ENCODE data around the gene GATAD1. TPM values are rescaled to one million over a fixed set of nuclear protein-coding genes. Genes with fewer than 3 reads are reported as not detected.
A peak's percentile ranks its signal among the peaks of the same experiment; 100 is the strongest.

Gene GATAD1
- total RNA-seq, 1 donor = 23.3 TPM

GRCh38 chr7:92485267-92485892 is 38.1 kb downstream of the GATAD1 start:
- H3K4me3 ChIP-seq (ENCODE audit: low read depth, low read length) = no peak overlapping the region
- DNase-seq (ENCODE audit: low read depth) = no peak
- no peak for TF ChIP-seq CTCF (IDR thresholded peaks at IDR 0.05; ENCODE audit: insufficient read depth, low read depth, low read length)

GRCh38 chr7:92485974-92486373 is 38.7 kb downstream of the GATAD1 start:
- no peak overlapping the region for H3K4me3 ChIP-seq (ENCODE audit: low read depth, low read length)
- no peak for TF ChIP-seq CTCF (IDR thresholded peaks at IDR 0.05; ENCODE audit: insufficient read depth, low read depth, low read length)
- no peak for DNase-seq (ENCODE audit: low read depth)

GRCh38 chr7:92487804-92488203 is 40.5 kb downstream of the GATAD1 start:
- no peak overlapping the region for H3K4me3 ChIP-seq (ENCODE audit: low read depth, low read length)
- no peak for TF ChIP-seq CTCF (IDR thresholded peaks at IDR 0.05; ENCODE audit: insufficient read depth, low read depth, low read length)
- no peak for DNase-seq (ENCODE audit: low read depth)

GRCh38 chr7:92489634-92490033 is 42.4 kb downstream of the GATAD1 start:
- no peak overlapping the region for H3K4me3 ChIP-seq (ENCODE audit: low read depth, low read length)
- peak; percentile 2 for DNase-seq (ENCODE audit: low read depth)
- no peak for TF ChIP-seq CTCF (IDR thresholded peaks at IDR 0.05; ENCODE audit: insufficient read depth, low read depth, low read length)

GRCh38 chr7:92496876-92497275 is 49.6 kb downstream of the GATAD1 start:
- no peak for TF ChIP-seq CTCF (IDR thresholded peaks at IDR 0.05; ENCODE audit: insufficient read depth, low read depth, low read length)
- H3K4me3 ChIP-seq (ENCODE audit: low read depth, low read length) = no peak overlapping the region
- no peak for DNase-seq (ENCODE audit: low read depth)

GRCh38 chr7:92498557-92498956 is 51.3 kb downstream of the GATAD1 start:
- no peak for TF ChIP-seq CTCF (IDR thresholded peaks at IDR 0.05; ENCODE audit: insufficient read depth, low read depth, low read length)
- DNase-seq (ENCODE audit: low read depth) = no peak
- no peak overlapping the region for H3K4me3 ChIP-seq (ENCODE audit: low read depth, low read length)

- TF ChIP-seq CTCF (IDR thresholded peaks at IDR 0.05; ENCODE audit: insufficient read depth, low read depth, low read length) = no peak
- H3K4me3 ChIP-seq (ENCODE audit: low read depth, low read length) = no peak overlapping the region
- DNase-seq (ENCODE audit: low read depth) = no peak
Observed at GRCh38 chr7:92503767-92504166, 56.5 kb downstream of the GATAD1 start.

All from fibroblast of villous mesenchyme (primary cell).